Activated CD4-positive, alpha-beta T cell treated with anti-CD3 and anti-CD28 coated beads, Interleukin-2, amount 50 U/mL, for 1 hour (primary cell): ENCODE results near the gene MAG.

Experiments
- DNase-seq: peaks from one replicate; pipeline ENCODE4 v3.0.0-alpha.2; 2020

The MAG gene

DNA sequence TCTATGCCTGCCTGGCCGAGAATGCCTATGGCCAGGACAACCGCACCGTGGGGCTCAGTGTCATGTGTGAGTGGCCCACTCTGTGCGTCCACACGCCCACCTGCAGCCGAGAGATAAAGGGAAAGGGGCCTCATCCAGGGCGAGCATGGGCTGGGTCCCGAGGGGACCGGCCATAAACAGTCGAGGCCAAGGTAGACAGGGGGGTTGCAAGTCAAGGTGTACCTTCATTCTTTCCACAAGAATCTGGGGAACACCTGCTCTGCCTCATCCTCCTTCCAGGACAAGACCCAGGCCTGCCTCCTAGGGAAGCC, 8.3 kb downstream of the MAG start:
- no peak for DNase-seq

DNA sequence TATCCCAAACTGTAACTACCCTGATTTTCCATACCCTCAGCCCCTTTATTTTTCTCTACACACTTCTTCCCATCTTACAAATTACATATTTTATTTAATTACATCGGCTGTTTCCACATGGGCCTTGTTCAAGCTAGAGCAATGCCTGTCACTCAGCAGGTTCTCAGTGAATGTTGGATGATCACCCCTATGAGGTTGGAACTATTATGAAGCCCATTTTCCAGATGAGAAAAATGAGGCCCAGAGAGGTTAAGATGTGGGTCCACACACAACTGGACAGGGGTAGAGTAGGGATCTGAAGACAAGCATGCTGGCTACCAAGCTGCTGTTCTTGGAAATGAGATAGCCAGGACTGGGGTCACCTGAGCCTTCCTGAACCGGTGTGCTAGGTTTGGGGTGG, 10.0 kb downstream of the MAG start:
- DNase-seq, result no peak

DNA sequence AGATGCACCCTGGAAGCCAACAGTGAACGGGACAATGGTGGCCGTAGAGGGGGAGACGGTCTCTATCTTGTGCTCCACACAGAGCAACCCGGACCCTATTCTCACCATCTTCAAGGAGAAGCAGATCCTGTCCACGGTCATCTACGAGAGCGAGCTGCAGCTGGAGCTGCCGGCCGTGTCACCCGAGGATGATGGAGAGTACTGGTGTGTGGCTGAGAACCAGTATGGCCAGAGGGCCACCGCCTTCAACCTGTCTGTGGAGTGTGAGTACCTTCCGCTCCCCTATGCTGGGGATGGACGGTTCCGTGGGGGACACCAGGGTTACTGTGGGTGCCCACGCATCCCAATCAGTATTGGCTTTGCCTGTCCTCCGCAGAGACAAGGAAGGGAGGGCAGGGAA, 10.5 kb downstream of the MAG start:
- DNase-seq, result no peak

DNA sequence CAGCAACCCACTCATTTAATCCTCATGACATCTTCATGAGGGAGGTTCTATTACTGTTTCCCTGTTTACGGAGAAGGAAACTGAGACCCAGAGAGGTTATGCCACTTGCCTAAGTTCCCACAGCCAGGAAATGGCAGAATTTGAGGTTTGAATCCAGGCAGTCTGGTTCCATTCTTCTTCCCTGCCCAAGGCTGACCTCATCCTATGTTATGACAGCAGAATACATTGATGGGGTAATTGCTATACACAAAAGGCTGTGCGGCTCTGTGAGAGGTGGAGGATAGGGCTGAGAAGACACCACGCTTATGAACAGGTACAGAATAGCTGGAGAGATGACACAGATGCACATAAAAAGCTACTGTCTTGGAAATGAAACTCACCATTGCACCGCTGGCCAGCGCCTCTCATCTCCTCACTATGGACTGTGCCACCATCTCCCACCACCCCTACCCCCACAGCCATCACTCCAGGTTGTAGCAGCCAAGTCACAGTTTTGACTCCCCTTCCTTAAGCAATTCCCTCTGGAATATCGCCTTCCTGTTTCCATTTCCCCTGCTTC, 11.5 kb downstream of the MAG start:
- no peak for DNase-seq

DNA sequence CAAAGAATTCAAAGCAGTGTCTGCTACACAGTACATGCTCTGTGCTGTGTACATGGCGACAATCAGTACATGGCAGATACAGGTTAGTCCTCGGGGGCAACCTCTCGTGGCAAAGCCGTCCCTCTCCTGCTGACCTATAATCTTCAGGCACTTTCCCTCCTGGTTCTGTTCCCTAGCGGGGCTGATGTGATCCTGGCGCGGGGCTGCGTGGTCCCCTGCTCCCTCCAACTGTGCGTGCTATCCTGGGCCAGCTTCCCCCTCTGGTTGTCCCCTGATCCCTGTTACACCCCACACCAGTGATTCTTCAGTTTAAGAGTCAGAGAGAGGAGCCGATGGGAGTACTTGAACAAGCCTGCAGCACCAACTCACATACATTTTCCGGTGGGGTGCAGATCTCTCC, 12.1 kb downstream of the MAG start:
- DNase-seq, result no peak

DNA sequence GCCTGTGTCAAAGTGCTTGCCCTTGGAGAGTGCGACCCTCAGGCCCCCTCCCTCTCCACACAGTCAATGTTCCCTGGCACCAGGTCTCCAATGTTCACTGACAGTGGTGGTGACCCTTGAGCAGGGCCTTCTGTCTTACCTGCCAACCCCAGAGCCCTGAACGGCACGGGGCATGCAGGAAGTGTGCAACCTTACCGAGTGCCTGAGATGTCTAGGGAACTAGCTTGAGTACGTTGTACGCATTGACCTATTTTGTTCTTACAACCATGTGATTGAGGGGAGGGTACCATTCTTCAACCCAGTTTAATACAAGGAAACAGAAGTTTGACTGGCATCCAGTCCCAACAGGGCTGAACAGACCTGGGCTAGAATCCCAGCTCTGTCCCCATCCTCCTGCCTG, 13.2 kb downstream of the MAG start:
- DNase-seq, result no peak

DNA sequence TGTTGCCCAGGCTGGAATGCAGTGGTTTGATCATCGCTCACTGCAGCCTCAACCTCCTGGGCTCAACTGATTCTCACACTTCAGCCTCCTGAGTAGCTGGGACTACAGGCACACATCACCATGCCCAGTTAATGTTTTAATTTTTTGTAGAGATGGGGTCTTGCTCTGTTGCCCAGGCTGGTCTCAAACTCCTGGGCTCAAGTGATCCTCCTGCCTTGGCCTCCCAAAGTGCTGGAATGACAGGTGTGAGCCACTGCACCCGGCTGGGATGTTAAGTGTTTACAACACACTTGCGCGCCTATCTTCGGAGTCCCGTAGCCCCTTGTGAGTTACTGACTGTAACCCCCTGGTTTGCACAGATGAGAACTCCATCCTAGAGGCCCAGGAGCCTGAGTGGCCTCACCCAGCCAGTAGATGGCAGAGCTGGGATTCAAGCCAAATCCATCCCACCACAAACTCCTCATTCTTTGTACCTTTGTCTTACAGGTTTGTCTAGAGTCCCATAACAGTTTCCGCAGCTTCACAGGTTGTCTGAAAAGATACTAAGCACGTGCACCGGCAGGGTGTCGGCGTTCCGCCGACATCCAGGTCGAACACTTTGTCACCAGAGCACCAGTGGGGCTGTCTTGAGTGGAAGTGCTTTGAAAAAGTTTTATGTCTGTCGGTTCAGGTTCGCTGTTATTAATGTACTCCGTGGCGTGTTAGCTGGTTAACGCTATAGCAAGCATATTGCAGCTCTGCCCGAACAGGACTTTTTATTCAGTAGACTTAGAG, 14.7 kb downstream of the MAG start:
- no peak for DNase-seq

DNA sequence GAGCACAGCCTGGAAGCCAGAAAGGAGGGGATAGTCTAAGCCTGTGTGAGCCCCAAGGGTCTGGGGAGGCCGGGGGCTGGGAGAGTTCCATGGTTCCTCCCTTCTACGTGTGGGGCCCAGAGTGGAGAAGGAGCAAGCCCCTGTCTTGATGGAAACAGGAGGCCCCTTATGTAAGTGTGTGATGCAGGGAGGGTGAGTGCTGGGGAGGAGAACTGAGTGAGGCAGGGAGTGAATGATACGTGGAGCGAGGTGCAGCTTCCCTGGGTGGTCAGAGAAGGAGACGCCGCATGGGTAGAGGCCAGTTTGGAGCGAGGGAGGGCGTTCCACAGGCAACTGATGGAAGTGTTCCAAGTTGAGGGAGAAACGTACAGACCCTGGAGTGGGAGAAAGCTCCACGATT, 16.0 kb downstream of the MAG start:
- no peak for DNase-seq

DNA sequence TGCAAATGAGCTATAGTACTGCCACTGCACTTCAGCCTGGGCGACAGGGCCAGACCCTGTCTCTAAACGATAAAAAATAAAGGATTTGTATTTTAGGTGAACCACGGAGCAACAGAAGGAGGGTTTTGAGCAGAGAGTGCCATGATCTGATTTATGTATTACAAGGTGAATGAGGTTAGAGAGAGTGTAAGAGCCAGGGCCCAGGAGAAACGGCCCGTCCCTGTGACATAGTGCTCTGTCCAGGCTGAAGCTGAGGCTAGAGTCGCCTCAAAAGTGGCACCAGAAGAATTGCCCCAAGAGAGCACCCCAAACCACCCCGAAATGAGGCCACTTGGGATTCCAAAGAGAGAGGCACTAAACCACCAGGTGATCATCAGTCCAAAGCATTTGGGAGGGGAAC, 16.9 kb downstream of the MAG start:
- no peak for DNase-seq

DNA sequence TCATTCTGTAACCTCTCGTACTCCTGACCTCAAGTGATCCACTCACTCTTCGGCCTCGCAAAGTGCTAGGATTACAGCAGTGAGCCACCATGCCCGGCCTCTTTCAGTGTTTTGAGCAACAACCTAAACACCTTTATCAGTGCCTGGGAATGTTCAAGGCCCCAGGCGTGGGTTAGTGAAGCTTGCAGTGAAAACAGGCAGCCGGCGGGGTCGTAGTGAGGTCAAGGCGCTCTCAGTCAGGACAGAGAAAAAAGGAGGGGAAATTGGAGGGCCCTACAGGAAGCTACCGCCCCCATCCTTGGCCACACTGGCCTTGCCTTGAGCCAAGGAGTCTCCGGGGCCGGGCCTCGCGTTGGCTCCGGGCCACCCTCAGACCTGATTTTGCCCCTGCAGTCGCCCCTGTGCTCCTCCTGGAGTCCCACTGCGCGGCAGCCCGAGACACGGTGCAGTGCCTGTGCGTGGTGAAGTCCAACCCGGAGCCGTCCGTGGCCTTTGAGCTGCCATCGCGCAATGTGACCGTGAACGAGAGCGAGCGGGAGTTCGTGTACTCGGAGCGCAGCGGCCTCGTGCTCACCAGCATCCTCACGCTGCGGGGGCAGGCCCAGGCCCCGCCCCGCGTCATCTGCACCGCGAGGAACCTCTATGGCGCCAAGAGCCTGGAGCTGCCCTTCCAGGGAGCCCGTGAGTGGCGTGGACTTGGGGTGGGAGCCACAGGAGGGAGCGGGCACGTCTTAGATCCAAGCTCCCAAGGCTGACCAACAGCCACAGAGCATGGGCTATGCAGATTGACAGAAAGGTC, 17.7 kb downstream of the MAG start:
- no peak for DNase-seq

DNA sequence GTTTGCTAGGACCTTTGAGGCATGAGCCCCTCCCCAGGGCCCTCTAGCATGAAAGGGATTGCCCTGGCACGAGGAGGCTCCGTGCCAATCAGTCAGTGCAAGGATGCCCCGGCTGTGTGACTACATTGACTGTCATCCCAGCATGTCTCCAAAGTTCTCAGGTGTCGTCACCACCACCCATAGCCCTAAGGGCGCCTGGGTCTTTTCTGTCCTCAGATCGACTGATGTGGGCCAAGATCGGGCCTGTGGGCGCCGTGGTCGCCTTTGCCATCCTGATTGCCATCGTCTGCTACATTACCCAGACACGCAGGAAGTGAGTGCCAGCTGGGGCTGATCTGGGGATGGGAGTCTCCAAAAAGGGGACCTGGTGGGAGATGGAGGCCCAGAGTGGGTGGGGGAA, 18.4 kb downstream of the MAG start:
- no peak for DNase-seq

DNA sequence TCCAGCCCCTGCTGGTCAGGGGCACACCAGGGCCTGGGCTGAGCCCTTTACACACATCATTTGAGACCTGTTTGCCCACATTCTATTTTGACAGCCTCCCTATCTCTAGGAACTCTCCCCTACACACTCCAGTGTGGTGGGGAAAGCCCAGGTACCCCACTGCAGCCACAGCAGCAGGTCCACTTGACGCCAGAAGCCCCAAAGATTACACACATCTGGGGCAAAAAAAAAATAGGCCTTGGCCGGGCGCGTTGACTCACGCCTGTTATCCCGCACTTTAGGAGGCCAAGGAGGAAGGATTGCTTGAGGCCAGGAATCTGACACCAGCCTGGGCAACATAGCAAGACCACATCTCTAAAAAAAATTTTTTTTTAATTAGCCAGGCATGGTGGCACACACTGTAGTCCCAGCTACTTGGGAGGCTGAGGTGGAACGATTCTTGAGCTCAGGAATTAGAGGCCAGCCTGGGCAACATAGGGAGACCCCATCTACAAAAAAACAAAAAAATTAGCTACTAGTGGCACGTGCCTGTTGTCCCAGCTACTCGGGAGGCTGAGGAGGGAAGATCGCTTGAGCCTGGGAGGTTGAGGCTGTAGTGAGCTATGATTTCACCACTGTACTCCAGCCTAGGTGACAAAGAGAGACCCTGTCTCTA, 19.0 kb downstream of the MAG start:
- DNase-seq, result no peak

DNA sequence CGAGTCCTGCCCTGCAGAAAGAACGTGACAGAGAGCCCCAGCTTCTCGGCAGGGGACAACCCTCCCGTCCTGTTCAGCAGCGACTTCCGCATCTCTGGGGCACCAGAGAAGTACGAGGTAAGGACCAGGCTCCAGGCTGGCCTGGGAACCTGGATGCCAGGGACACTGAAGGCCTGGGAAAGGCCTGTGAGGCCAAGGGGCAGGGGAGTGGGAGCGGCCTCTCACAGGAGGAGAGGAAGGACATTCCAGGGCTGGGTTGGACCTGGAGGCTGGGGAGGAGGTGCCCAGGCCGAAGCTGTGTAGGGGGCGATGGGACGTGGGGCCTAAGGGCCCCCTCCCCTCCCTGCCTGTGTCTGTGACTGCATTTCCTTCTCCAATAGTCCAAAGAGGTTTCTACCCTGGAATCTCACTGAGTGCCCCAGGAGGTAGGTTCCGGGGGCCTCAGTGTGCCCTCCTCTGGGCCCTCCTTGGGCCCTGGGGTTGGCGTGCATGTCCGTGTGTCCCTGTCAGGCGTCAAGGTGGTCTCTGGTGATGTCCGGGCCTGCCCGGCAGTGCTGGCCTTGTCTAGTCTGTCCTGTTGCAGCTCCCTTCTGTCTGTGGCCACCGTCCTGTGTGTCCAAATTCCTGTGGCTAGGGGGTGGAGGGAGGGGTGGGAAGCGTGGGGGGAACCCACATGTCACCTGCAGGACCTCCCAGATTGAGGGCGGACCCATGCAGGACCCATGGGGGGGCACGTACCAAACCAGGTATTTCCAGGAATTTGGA, 20.1 kb downstream of the MAG start:
- DNase-seq, result no peak

DNA sequence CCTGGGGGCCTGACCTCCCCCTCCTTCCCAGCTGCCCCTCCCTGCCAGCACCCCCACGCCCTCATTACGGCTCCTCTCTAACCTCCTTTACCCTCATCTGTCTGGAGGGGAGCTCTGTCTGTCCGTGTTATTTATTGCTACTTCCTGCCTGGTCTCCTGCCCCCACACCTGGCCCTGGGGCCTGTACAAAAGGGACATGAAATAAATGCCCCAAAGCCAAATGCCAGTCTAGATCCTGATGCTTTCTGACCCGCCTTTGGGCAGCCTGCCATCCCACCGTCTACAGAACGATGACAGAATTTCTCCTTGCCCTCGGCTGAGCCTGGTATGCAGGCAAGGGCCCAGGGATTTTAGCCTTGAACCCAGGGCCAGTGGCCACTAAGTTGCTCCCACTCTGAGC, 21.6 kb downstream of the MAG start:
- no peak for DNase-seq

DNA sequence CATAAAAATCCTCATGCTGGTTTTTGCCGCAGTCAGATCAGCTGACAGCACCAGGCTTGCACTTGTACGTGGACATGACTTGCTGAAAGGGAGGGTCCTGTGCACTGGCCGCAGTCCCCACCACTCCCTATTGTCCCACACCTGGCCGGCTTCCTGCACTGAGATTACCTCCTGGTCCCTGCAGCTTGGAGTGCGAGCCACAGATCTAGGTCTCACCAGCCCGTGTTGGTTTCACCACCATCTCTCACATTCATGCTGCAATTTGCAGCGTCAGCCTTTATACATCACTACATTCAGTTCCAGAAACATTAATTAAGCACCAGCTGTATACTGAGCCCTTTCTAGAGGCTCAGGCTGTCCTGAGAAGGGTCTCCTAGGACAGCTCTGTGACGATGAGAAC, 22.1 kb downstream of the MAG start:
- DNase-seq, result no peak

DNA sequence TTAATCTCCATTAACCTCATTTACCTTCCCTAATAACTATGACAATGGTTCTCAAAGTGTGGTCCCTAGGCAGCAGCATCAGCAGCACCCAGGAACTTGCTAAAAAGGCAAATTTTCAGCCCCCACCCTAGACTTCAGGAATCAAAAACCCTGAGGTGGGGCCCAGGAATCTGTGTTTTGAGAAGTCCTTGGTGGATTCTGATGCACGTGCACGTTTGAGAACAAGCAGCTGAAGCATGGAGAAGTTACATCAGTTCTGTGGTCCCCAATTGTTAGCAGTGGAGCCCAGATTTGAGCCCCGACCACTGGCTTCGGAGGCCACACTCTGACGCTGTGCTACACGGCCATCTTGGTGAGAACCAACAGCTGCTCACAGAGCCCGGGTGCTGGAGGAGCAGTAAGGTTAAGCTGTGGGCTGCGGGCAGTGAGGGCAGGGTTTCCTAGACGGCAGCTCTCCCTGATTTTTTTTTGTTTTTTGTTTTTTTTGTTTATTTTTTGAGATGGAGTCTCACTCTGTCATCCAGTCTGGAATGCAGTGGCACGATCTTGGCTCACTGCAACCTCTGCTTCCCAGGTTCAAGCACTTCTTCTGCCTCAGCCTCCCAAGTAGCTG, 23.0 kb downstream of the MAG start:
- DNase-seq, result no peak

DNA sequence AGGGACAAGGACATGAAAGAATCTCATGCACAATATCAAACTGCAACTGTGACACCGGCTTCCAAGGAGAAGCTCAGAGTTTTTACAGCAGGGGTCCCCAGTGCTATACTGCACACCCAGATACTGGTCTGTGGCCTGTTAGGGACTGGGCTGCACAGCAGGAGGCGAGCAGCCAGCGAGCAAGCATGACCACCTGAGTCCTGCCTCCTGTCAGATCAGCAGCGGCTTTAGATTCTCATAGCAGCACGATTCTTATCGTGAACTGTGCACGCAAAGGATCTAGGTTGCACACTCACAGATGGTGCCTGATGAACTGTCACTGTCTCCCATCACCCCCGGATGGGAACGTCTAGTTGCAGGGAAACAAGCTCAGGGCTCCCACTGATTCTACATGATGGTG, 23.9 kb downstream of the MAG start:
- DNase-seq, result no peak

DNA sequence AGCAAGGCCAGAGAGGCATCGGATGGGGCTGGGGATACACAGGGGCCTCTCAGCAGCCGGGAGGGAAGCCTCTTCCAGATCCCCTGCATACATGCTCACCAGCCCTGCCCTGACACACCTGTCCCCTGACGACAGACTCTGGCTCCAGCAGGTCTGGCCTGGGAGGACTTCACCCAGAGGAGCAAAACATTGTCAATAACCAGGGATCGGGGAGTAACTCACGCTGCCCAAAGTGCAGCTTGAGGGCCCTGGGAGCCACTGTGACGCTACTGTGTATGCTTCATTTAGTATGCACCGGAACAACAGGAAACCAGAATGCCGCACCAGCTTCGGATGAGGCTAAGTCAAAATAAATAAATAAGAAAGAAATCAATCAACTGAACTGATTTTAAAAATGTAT, 24.6 kb downstream of the MAG start:
- no peak for DNase-seq

DNA sequence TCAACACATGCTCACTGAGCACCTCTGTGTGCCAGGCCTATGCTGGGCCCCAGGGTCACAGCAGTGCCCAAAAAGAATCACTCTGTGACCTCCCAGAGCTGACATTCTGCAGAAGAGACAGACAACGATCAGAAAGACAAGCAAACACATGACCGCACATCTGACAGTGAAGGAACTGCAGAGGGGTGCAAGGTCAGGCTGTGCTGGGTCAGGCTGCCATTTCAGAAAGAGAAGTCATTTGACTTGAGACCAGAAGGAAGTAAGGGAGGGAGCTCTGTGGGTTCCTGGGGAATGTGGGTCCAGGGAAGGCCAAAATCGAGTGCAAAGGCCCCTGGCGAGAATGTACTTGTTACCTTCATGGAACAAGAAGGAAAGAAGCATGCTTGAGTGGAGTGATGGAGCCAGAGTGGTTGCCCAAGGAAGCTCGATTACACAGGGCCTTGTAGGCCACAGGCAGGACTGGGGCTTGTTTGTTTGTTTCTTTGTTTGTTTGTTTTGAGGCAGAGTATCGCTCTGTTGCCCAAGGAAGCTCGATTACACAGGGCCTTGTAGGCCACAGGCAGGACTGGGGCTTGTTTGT, 25.6 kb downstream of the MAG start:
- DNase-seq, result no peak

DNA sequence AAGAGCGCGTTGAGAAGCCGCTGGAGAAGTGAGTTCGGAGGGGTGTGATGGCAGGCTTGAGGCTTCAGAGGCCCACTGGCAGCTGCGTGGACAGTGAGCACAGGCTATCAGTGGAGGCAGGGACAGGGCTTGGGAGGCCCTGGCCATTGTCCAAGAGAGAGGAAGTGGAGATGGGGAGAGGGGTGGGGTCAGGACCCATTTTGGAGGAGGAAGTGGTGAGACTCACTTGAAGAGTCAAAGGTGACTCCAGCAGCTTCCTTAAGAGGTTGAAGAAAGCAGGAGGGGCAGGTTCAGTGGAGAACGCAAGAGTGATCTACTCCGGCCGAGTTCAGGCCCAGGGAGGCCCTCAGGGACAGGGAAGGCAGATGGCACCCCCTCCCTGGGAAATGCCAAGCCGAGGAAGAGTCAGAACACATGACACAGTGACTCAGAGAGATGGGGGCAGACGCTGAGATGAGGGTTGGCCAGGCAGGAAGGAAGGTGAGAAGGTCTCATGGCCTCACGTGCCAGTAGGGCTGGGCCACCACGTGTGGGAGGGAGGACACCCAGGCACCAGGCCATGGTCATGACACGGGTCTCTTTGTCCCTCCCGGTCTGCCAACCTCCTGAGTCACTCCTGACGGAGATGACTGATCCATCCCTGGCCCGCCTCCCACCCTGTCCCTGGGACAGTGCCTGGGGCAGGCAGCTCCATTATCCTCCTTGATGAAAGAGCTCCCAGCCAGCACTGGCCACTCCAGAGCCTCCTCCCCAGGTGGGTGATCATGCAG, 26.9 kb downstream of the MAG start:
- no peak for DNase-seq

DNA sequence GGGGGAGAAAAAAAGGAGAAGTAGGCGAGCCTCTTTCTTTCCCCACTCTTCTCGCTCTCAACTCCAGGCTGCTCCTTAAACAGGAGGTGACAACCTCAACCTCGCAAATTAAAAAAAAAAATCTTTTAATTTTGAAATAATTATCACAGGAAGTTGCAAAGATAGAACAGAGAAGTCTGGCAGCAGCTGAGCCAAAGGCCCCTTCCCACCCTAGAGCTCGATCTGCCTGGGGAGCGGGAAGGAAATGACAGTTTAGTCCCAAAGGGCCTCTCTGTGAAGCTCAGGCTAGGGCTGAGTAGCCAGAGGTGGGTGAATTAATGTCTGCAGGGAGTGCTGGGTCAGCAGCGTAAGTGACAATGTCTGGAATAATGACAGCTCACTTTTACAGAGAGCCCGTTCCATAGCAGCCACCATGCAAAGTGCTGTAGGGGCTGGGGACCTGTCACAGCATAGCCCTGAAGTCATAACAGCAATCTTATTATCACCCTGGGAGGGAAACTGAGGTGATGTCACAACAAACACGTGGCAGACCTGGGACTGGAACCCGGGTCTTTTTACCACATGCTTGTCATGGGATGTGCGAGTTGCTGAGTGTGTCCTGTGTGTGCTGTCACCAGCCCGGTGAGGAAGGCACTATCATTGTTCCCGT, 28.2 kb downstream of the MAG start:
- DNase-seq, result no peak
